Esophagus squamous epithelium (tissue), 5 donors: ENCODE data around the gene CZIB. TPM values are rescaled to one million over a fixed set of nuclear protein-coding genes. Genes with fewer than 3 reads are reported as not detected.

Experiments
- DNase-seq: peaks from one replicate; lab custom pipeline; 2025; lab: John Stamatoyannopoulos, UW
- H3K27ac ChIP-seq, 4 donors: fragments of 200-600 bp; sonication (generic); one replicate each; pipeline ENCODE4 v1.5.1; 2016 to 2019; ENCODE audit warnings: mild to moderate bottlenecking in 1 of 4
- H3K27me3 ChIP-seq, 4 donors: fragments of 200-600 bp; sonication (generic); 1 replicate in 3 of 4; 2 replicates in 1 of 4; pipeline versions ENCODE4 v1.5.1 to v1.6.0; 2017 to 2021; ENCODE audit warnings: antibody characterized with exemption in 1 of 4
- H3K36me3 ChIP-seq, 3 donors: fragments of 200-600 bp; sonication (generic); one replicate each; pipeline ENCODE4 v1.5.1; 2016 to 2019
- H3K4me1 ChIP-seq, 3 donors: fragments of 200-600 bp; sonication (generic); one replicate each; pipeline ENCODE4 v1.5.1; 2017 to 2019
- H3K4me3 ChIP-seq, 4 donors: fragments of 200-600 bp; sonication (generic); 1 replicate in 3 of 4; 2 replicates in 1 of 4; pipeline ENCODE4 v1.5.1; 2016 to 2019; ENCODE audit warnings: mild to moderate bottlenecking in 2 of 4, moderate library complexity in 1 of 4
- H3K9me3 ChIP-seq, 3 donors: fragments of 200-600 bp; sonication (generic); one replicate each; pipeline ENCODE4 v1.5.1; 2016 to 2019
- CTCF ChIP-seq, 6 experiments: fragments of 450-650 bp in 4 of 6; fragments of 200-600 bp in 2 of 6; sonication (generic) in 2 of 6; IDR thresholded peaks; one replicate each; pipeline ENCODE4 v1.5.1; 2016 to 2019; ENCODE audit warnings: antibody characterized with exemption in 6 of 6, mild to moderate bottlenecking in 4 of 6, moderate library complexity in 4 of 6
- POLR2A ChIP-seq, 4 donors: fragments of 450-650 bp; IDR thresholded peaks; one replicate each; pipeline ENCODE4 v1.6.1; 2017; ENCODE audit warnings: antibody characterized with exemption in 4 of 4, mild to moderate bottlenecking in 4 of 4, moderate library complexity in 3 of 4
- WGBS, 2 donors: methylation state at CpG; one replicate each; pipeline ENCODE4 v1.1.5; 2018; 5-methylcytosine and 5-hydroxymethylcytosine counted together
- intact Hi-C: fragments of 100-400 bp; cut with DNase I; formaldehyde crosslinking; loops from one replicate; pipeline ENCODE4 v1.15.0; 2022
- total RNA-seq, 4 donors: library from RNA; depleted of rRNA; stranded (reverse); fragments of >200 nt; gene quantifications; one replicate each; pipeline ENCODE4 v1.1.0, GENCODE V29; 2016
- donor health status: DM: yes; HTN: yes; CAD: no.

Gene CZIB
- total RNA-seq, 4 donors from 2014 or later, result 18.7 to 42.9 (median 26.0) TPM

- H3K27ac ChIP-seq, result peak overlapping the region; percentile 88 to 99 (median 97)
- intact Hi-C loops, result no loop called here
- WGBS, 2 donors, result 23 to 28% methylated on average over 13 of the region's 13 CpGs
- H3K27me3 ChIP-seq, result no peaks in the 10 kb centered on the region
- H3K4me3 ChIP-seq, result peak overlapping the region; percentile 68 to 95 (median 83)
- no peaks in the 10 kb centered on the region for H3K9me3 ChIP-seq
- peaks cover 23 to 68% (median 26%) of the 10 kb centered on the region in 3 donors for H3K4me1 ChIP-seq
- TF ChIP-seq POLR2A (IDR thresholded peaks at IDR 0.05), result no peak
- no peak for TF ChIP-seq CTCF (IDR thresholded peaks at IDR 0.05)
- no peak for DNase-seq
- peaks cover 0 to 22% (median 2%) of the 10 kb centered on the region in 3 donors for H3K36me3 ChIP-seq
These were observed 22.9 kb downstream of the CZIB start for GRCh38 chr1:53197291-53198200.

- peak within 1 kb of the TSS; percentile 68 to 95 (median 83) for H3K4me3 ChIP-seq
- H3K27ac ChIP-seq, result peak within 1 kb of the TSS; percentile 88 to 99 (median 97)
- peaks cover 23 to 68% (median 26%) of the 10 kb centered on the region in 3 donors for H3K4me1 ChIP-seq
- WGBS, 2 donors, result 0 to 2% methylated on average over 5 to 8 of the region's 57 CpGs
- no peaks in the 10 kb centered on the region for H3K9me3 ChIP-seq
- TF ChIP-seq POLR2A (IDR thresholded peaks at IDR 0.05), result peak in 3 of 4 donors; percentile 45 to 99 (median 95)
- peak in 1 of 6 experiments; percentile 14 for TF ChIP-seq CTCF (IDR thresholded peaks at IDR 0.05)
- DNase-seq, result peak; percentile 75
- H3K27me3 ChIP-seq, result no peaks in the 10 kb centered on the region
- intact Hi-C loops, result no loop called here
- H3K36me3 ChIP-seq, result peaks cover 0 to 13% (median 0%) of the 10 kb centered on the region in 3 donors
These were observed 23.7 kb downstream of the CZIB start, which contains the start of gene CPT2 for GRCh38 chr1:53196485-53197290. Gene CPT2 (plus strand): TSS chr1:53196824. CDS start chr1:53196944, 120 bp downstream.

GRCh38 chr1:53196017-53196484, 24.4 kb downstream of the CZIB start:
- TF ChIP-seq CTCF (IDR thresholded peaks at IDR 0.05) (no peak), POLR2A (IDR thresholded peaks at IDR 0.05) (no peak)
- H3K27me3 ChIP-seq, result no peaks in the 10 kb centered on the region
- H3K4me3 ChIP-seq, result peak overlapping the region; percentile 68 to 95 (median 83)
- peak overlapping the region; percentile 88 to 99 (median 97) for H3K27ac ChIP-seq
- intact Hi-C loops, result no loop called here
- 38 to 42% methylated on average over 9 of the region's 9 CpGs for WGBS, 2 donors
- DNase-seq, result no peak
- H3K4me1 ChIP-seq, result peaks cover 23 to 63% (median 24%) of the 10 kb centered on the region in 3 donors
- no peaks in the 10 kb centered on the region for H3K9me3 ChIP-seq
- H3K36me3 ChIP-seq, result peaks cover 0 to 7% (median 0%) of the 10 kb centered on the region in 3 donors

GRCh38 chr1:53195246-53196016, 25.0 kb downstream of the CZIB start:
- TF ChIP-seq POLR2A (IDR thresholded peaks at IDR 0.05), result no peak
- TF ChIP-seq CTCF (IDR thresholded peaks at IDR 0.05), result no peak
- H3K9me3 ChIP-seq, result no peaks in the 10 kb centered on the region
- H3K27me3 ChIP-seq, result no peaks in the 10 kb centered on the region
- H3K4me1 ChIP-seq, result peaks cover 23 to 57% (median 24%) of the 10 kb centered on the region in 3 donors
- peak overlapping the region in 3 of 4 donors; percentile 68 to 95 (median 76) for H3K4me3 ChIP-seq
- peaks cover 0 to under 1% (median 0%) of the 10 kb centered on the region in 3 donors for H3K36me3 ChIP-seq
- no peak for DNase-seq
- intact Hi-C loops, result no loop called here
- peak overlapping the region; percentile 88 to 99 (median 97) for H3K27ac ChIP-seq
- WGBS, 2 donors, result 69 to 73% methylated on average over 9 to 10 of the region's 11 CpGs
